GM12878 (cell line): Measurements from ENCODE around the gene UTP11. TPM values are rescaled to one million over a fixed set of nuclear protein-coding genes. Genes with fewer than 3 reads are reported as not detected.

Experiments
- ATAC-seq: fragments of 200-7000 bp; cut with Tn5 transposase; 3 replicates; pipeline ENCODE4 v1.9.1; 2020; ENCODE audit warnings: mild to moderate bottlenecking, moderate library complexity
- BruUV-seq: library from RNA; stranded (reverse); fragments of 400-500 nt; replicated peaks from 2 replicates; lab custom pipeline; 2021; lab: Mats Ljungman, UMichigan
- CTCF ChIA-PET: fragments of 300-600 bp; sonication (Branson Sonifier 250); formaldehyde crosslinking; extraction: SDS; loops from one replicate; lab custom pipeline; 2021; ENCODE audit warnings: inconsistent platforms; lab: Yijun Ruan, JAX
- POLR2A ChIA-PET: fragments of 350-600 bp; formaldehyde crosslinking; extraction: SDS; loops from one replicate; lab custom pipeline; 2021; ENCODE audit warnings: inconsistent platforms; lab: Charles Lee
- RAD21 ChIA-PET: fragments of 300-600 bp; sonication (Branson Sonifier 250); formaldehyde crosslinking; loops from one replicate; lab custom pipeline; 2023; ENCODE audit warnings: antibody characterized with exemption; ENCODE audit not compliant: unreplicated experiment; lab: Charles Lee
- SMC1A ChIA-PET: fragments of 300-600 bp; sonication (Branson Sonifier 250); formaldehyde crosslinking; loops from one replicate; lab custom pipeline; 2023; ENCODE audit not compliant: unreplicated experiment, uncharacterized antibody; lab: Charles Lee
- DNase-seq: peaks from one replicate; pipeline ENCODE4 v3.0.0-alpha.2; 2011; ENCODE audit warnings: low read depth, low spot score
- FAIRE-seq: peaks from 3 replicates; lab custom pipeline; 2011; peaks lifted over from hg19 to GRCh38; lab: Jason Lieb, UNC
- H2AFZ ChIP-seq: 2 replicates; pipeline ENCODE4 v1.6.0; 2011; ENCODE audit warnings: low read depth, low read length, control low read depth; ENCODE audit not compliant: control insufficient read depth
- H3K27ac ChIP-seq: 2 replicates; pipeline ENCODE4 v1.5.1; 2011; ENCODE audit warnings: control low read depth; ENCODE audit not compliant: control insufficient read depth, insufficient read depth
- H3K27me3 ChIP-seq, 2 experiments: replicated peaks in 1 of 2; 2 replicates each; pipeline versions ENCODE4 v1.6.0 to v1.6.1; 2011; ENCODE audit warnings: low read length in 1 of 2; ENCODE audit not compliant: control insufficient read depth in 2 of 2, insufficient read depth in 2 of 2
- H3K36me3 ChIP-seq, 2 experiments: 2 replicates each; pipeline ENCODE4 v1.5.1; 2011; ENCODE audit warnings: low read length in 1 of 2; ENCODE audit not compliant: control insufficient read depth in 2 of 2, insufficient read depth in 2 of 2
- H3K4me1 ChIP-seq: 2 replicates; pipeline ENCODE4 v1.6.1; 2011; ENCODE audit warnings: mild to moderate bottlenecking, low read length, moderate library complexity, mixed read lengths; ENCODE audit not compliant: control insufficient read depth, insufficient read depth
- H3K4me2 ChIP-seq: 2 replicates; pipeline ENCODE4 v1.6.0; 2011; ENCODE audit warnings: control low read depth; ENCODE audit not compliant: control insufficient read depth, insufficient read depth
- H3K4me3 ChIP-seq: fragments of 200-600 bp; sonication (generic); 2 replicates; pipeline ENCODE4 v1.5.1; 2016
- H3K79me2 ChIP-seq: 2 replicates; pipeline ENCODE4 v1.6.0; 2011; ENCODE audit warnings: low read length; ENCODE audit not compliant: control insufficient read depth, insufficient read depth
- H3K9ac ChIP-seq: 2 replicates; pipeline ENCODE4 v1.8.0; 2011; ENCODE audit warnings: low read length, control low read depth, mixed read lengths; ENCODE audit not compliant: control insufficient read depth, insufficient read depth
- H3K9me3 ChIP-seq: replicated peaks from 3 replicates; pipeline ENCODE4 v1.5.1; 2011; ENCODE audit warnings: mild to moderate bottlenecking, low read length; ENCODE audit not compliant: control insufficient read depth, insufficient read depth
- H4K20me1 ChIP-seq: 2 replicates; pipeline ENCODE4 v1.6.0; 2011; ENCODE audit not compliant: control insufficient read depth, insufficient read depth
- NFXL1 ChIP-seq: fragments of 450-650 bp; IDR thresholded peaks from 2 replicates; pipeline ENCODE4 v1.6.1; 2017; ENCODE audit warnings: antibody characterized with exemption, mild to moderate bottlenecking, borderline replicate concordance
- WGBS: methylation state at CpG from one replicate; pipeline ENCODE4 v1.1.6; 2016; ENCODE audit warnings: low lambda C conversion rate; ENCODE audit not compliant: insufficient replicate concordance, insufficient coverage; ENCODE audit errors: missing lambda C conversion rate; 5-methylcytosine and 5-hydroxymethylcytosine counted together
- in situ Hi-C: fragments of 300-500 bp; cut with MboI; formaldehyde crosslinking; loops from 9 replicates; pipeline ENCODE4 v1.14.3; 2018; ENCODE audit warnings: mixed read lengths
- intact Hi-C: fragments of 100-400 bp; cut with micrococcal nuclease; formaldehyde crosslinking; loops from one replicate; pipeline ENCODE4 v1.14.2; 2022; ENCODE audit not compliant: unreplicated experiment
- polyA plus RNA-seq, 11 experiments: library from polyadenylated mRNA; depleted of rRNA in 4 of 11; unstranded in 6 of 11; stranded (reverse) in 5 of 11; fragments of >200 nt; fragmentation: Nextera tagmentation in 4 of 11; fragmentation: Illumina TruSeq in 1 of 11; extraction: Ambion mirVana in 4 of 11; extraction: Trizol in 1 of 11; gene quantifications; 1 replicate in 1 of 11; 2 replicates in 10 of 11; pipeline versions ENCODE4 v1.2.1 to v1.2.3, GENCODE V29; 2011 to 2016; ENCODE audit warnings: inconsistent platforms in 2 of 11, missing spikeins in 2 of 11, low read depth in 1 of 11
- total RNA-seq, 4 experiments: library from RNA; depleted of rRNA in 3 of 4; stranded (reverse); fragments of >200 nt in 3 of 4; fragmentation: Illumina TruSeq in 1 of 4; extraction: Trizol in 1 of 4; gene quantifications; 2 replicates each; pipeline versions ENCODE4 v1.2.1 to v1.2.3, GENCODE V29; 2013 to 2021
- TF ChIP-seq, protein P1 (sequence below): fragments of 450-650 bp; formaldehyde crosslinking; IDR thresholded peaks from 2 replicates; pipeline ENCODE4 v1.4.0; 2022; ENCODE audit warnings: mild to moderate bottlenecking, moderate library complexity
- TF ChIP-seq, protein P2 (sequence below): IDR thresholded peaks from 2 replicates; pipeline ENCODE4 v1.6.1; 2012; ENCODE audit warnings: low read depth, low read length, improper control_type of control experiment
- TF ChIP-seq, protein P3 (sequence below): IDR thresholded peaks from 2 replicates; pipeline ENCODE4 v1.6.1; 2011; ENCODE audit warnings: low read depth, mild to moderate bottlenecking, low read length, moderate library complexity, borderline replicate concordance; ENCODE audit errors: extremely low read depth
- TF ChIP-seq, protein P4 (sequence below): fragments of 450-650 bp; conservative IDR thresholded peaks from 2 replicates; pipeline ENCODE4 v1.6.1; 2017; ENCODE audit warnings: mild to moderate bottlenecking, moderate library complexity

The UTP11 gene
- total and polyA plus RNA-seq, 10 of the 15 experiments (the other 5 are each of a cell fraction or from before 2014, with no cell fraction given): 34.5 to 146 (median 64.2) TPM

DNA sequence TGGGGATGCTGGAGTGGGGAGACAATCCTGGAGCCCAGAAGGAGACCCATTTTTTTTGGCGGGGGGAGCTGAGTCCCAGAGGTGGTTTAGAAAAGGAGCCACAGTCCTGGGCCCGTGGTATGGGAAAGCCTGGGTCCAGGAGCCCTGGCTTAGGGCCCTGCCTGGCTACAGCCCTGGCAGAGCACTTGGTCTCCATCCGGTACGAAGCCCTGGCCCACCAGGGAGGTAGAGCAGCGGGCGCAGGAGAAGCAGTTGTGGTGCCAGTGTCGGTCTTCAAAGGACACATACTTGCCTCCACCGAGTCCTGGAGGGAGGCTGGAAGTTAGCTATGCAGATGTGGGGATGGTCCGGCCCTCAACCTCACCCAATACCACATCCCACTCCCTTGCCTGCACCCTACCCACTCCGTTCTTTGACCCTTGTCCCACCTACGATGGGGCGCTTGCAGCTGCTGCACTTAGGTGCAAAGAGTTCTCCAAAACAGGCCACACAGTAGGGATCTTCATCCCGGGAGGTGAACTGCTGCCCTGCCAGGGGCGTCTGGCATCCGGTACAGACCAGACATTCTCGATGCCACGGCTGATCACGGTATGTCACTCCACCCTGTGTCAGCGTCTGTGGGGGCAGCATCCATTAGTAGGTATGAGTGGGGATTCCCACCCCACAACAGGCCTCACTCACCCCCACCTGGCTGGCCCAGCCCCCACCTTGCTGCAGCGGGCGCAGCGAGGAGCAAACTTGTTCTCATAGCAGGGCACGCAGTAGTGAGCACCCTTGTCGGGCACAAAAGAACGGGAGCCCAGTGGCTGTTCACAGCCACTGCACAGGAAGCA lies 15.1 kb upstream of the UTP11 start (continued):
- TF ChIP-seq, protein P1, sequence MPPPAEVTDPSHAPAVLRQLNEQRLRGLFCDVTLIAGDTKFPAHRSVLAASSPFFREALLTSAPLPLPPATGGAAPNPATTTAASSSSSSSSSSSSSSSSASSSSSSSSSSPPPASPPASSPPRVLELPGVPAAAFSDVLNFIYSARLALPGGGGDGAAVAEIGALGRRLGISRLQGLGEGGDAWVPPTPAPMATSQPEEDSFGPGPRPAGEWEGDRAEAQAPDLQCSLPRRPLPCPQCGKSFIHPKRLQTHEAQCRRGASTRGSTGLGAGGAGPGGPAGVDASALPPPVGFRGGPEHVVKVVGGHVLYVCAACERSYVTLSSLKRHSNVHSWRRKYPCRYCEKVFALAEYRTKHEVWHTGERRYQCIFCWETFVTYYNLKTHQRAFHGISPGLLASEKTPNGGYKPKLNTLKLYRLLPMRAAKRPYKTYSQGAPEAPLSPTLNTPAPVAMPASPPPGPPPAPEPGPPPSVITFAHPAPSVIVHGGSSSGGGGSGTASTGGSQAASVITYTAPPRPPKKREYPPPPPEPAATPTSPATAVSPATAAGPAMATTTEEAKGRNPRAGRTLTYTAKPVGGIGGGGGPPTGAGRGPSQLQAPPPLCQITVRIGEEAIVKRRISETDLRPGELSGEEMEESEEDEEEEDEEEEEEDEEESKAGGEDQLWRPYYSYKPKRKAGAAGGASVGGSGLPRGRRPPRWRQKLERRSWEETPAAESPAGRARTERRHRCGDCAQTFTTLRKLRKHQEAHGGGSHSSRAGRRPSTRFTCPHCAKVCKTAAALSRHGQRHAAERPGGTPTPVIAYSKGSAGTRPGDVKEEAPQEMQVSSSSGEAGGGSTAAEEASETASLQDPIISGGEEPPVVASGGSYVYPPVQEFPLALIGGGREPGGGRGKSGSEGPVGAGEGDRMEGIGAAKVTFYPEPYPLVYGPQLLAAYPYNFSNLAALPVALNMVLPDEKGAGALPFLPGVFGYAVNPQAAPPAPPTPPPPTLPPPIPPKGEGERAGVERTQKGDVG (CRISPR knock-in tag): no peak
- no peak for TF ChIP-seq NFXL1
- TF ChIP-seq, protein P2, sequence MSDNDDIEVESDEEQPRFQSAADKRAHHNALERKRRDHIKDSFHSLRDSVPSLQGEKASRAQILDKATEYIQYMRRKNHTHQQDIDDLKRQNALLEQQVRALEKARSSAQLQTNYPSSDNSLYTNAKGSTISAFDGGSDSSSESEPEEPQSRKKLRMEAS: no peak

DNA sequence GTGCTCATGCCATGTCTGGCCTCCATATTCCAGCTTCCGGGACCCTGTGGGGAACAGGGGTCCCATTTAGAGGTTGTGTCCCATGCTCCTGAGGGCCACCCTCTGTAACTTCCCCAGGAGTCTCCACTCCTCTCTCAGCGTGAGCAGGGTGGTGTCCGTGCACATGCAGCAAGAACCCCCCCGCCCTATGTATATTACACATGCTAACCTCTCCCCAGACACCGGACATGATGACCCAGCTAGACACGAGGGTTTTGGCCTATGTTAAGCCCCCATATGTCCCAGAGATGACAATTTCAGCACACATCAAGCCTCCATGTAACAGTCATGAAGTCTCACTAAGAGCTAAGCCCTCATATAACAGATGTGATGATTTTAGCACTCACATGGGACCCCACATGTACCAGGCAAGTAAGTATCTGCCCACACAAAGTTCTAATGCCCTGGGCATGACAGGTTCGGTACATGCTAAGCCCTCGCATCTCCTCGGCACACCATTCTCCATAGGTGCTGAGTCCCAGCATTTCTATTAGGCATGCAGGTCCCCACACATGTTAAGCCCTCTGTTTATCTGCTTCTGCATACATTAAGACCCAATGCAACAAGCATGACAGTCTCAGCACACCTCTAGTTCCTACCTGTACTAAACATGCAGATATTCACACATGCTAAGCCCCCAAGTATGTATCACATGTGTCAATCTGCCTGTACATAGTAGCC lies 14.3 kb upstream of the UTP11 start:
- no peak overlapping the region for H3K9ac ChIP-seq
- CTCF ChIA-PET: no interaction called here

More for the DNA sequence above, 14.3 kb upstream of the UTP11 start:
- Histone ChIP-seq H3K27me3 (no peaks in the 10 kb centered on the region), H3K36me3 (no peaks in the 10 kb centered on the region), H3K4me2 (no peak overlapping the region), H3K4me3 (no peak overlapping the region), H3K9me3 (no peaks in the 10 kb centered on the region), H4K20me1 (no peaks in the 10 kb centered on the region), H2AFZ (no peak overlapping the region), H3K4me1 (peaks cover 21% of the 10 kb centered on the region), H3K27ac (no peak overlapping the region), H3K79me2 (peaks cover 8% of the 10 kb centered on the region; the same call in 1 of the 2 replicates)
- in situ Hi-C loops: loop anchor here (25.0 kb wide), 1 partner anchor 411 kb away; the partner anchor contains the start of gene GNL2
- TF ChIP-seq, protein P3, sequence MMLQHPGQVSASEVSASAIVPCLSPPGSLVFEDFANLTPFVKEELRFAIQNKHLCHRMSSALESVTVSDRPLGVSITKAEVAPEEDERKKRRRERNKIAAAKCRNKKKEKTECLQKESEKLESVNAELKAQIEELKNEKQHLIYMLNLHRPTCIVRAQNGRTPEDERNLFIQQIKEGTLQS: no peak
- TF ChIP-seq, protein P4, sequence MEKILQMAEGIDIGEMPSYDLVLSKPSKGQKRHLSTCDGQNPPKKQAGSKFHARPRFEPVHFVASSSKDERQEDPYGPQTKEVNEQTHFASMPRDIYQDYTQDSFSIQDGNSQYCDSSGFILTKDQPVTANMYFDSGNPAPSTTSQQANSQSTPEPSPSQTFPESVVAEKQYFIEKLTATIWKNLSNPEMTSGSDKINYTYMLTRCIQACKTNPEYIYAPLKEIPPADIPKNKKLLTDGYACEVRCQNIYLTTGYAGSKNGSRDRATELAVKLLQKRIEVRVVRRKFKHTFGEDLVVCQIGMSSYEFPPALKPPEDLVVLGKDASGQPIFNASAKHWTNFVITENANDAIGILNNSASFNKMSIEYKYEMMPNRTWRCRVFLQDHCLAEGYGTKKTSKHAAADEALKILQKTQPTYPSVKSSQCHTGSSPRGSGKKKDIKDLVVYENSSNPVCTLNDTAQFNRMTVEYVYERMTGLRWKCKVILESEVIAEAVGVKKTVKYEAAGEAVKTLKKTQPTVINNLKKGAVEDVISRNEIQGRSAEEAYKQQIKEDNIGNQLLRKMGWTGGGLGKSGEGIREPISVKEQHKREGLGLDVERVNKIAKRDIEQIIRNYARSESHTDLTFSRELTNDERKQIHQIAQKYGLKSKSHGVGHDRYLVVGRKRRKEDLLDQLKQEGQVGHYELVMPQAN: no peak
- ATAC-seq (no peak), DNase-seq (no peak), FAIRE-seq (no peak)
- ChIA-PET RAD21 (no interaction called here), SMC1A (no interaction called here), POLR2A (interaction anchor here (0.5 kb wide), 1 partner anchor 71 kb away, joined by 3 read pairs; no protein-coding TSS in a partner anchor)
- intact Hi-C loops: no loop called here
- no TSS peak for BruUV-seq
- 88% methylated on average over 9 of the region's 9 CpGs for WGBS
